NCI-H345 treated with DMSO at 0.1 percent for 48 hours (cell line): ENCODE measurements around the gene CIART.

ENCODE experiments used
- DNase-seq: peaks from one replicate; lab custom pipeline; 2025; ENCODE audit not compliant: unreplicated experiment; lab: John Stamatoyannopoulos, UW

The CIART gene

DNA sequence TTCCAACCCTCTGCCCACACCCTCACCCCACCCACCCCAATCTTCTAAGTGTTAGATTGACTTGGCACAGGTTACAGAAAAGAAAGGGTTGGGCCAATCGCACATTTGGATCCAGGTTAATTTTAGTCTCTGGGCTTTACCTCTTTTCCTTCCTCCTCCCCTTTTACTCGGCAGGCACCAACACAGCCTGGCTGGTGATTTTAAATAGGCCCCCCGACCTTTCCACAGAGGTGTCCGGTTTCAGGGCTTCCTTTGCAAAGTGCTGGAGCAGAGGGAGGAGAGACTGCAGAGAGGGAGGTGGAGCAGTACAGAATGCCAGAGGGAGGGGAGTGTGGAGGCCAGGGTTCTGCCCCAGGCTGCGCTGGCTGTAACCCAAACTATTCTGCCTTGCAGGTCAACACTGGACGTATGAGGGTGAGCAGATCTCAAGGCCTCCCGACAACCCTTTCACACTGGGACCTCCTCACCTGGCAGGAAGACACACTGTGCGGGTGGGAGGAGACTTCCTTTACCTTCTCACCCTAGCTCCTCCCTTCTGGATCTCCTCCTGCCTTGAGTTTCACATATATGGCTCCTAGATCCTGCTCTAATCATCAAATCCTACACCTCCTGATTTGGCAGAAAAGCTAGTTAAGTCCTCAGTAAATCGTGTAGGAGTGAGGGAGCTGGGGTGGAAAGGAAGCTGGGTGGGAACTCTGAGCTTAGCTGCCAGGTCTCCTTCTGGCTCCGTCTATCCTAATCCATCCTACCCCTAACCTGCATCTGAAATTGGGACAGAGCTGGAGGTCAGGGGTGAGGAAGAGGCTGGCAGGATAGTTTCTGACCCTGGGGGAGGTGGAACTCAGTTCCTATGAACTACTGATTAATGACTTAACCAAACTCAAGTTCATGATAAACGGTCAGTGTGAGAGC lies 22.3 kb upstream of the CIART start:
- DNase-seq: no peak

GRCh38 chr1:150261367-150261766 lies 21.0 kb upstream of the CIART start:
- DNase-seq: no peak

- no peak for DNase-seq
These were observed 19.7 kb upstream of the CIART start for GRCh38 chr1:150262388-150263320.

DNA sequence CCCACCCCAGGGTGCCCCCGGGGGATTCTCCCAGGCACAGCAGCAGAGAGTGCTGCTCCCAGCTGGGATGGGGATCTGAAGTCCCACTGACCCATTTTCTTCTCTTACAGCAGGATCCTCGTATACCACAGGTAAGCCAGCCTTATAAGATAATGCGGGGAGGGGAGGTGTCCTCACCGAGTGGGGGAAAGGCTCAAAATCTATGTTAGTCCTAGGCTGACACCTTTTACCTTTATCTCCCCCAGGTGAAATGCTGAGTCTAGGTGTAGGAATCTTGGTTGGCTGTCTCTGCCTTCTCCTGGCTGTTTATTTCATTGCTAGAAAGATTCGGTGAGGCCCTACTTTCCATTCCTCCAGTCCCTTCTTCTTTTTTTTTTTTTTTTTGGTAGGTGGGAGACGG lies 18.8 kb upstream of the CIART start:
- DNase-seq: no peak

- DNase-seq: no peak
These were observed 14.5 kb upstream of the CIART start for GRCh38 chr1:150267896-150268295.

DNA sequence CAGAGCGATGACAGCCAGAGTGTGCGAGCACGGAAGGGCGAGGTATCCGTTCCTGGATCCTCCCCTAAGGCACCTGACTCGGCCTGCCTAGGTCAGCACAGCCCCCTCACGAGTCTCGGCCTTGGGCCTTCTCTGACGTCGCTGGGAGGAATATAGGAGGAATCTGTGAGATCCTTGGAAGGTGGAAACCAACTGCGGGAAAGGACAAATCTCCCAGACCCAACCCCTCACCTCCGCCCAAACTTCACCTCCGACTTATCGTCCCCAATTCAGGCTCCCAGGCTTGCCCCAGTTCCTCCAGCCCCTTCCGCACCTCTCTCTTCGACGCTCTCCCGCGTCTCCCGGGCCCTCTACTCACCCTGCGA lies 14.0 kb upstream of the CIART start:
- no peak for DNase-seq

DNA sequence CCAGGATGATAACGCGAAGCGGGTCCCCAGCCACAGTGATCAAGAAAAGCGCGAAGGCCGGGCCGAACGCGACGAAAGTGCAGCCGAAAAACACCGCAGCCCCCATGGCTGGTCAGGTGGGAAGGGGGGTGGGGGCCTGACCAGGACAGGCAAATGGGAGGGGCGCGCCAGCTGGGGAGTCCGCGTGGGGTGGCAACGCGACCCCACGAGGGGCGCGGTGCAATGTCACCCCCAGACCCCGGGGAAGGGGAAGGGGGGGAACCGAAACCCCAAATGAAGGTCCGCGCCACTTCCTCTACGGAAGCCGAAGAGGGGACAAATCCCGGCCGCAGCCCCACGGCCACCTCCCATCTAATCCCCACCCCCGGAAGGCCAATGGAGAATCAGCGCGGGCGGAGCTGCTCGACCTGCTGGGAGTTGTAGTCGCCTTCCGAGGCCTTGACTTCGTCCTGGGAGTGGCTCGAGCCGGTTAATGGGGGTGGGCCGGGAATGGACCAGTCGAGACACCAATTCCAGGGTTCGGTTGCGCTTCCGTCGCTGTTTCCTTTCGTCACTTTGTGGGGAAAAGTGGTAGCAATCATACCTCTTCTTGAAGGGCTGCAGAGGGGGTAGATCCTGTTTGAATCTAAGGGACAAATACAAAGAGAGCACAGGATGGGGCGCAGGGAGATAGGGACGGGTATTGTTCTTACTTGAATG lies 13.5 kb upstream of the CIART start, which contains the start of gene APH1A:
Gene APH1A, minus strand, starts transcription at position 312 of the 699 bp plus-strand sequence. Its CDS starts 206 bp downstream, at position 106.
- peak; percentile 99 for DNase-seq

- no peak for DNase-seq
These were observed 12.9 kb upstream of the CIART start for GRCh38 chr1:150269451-150269850.

DNA sequence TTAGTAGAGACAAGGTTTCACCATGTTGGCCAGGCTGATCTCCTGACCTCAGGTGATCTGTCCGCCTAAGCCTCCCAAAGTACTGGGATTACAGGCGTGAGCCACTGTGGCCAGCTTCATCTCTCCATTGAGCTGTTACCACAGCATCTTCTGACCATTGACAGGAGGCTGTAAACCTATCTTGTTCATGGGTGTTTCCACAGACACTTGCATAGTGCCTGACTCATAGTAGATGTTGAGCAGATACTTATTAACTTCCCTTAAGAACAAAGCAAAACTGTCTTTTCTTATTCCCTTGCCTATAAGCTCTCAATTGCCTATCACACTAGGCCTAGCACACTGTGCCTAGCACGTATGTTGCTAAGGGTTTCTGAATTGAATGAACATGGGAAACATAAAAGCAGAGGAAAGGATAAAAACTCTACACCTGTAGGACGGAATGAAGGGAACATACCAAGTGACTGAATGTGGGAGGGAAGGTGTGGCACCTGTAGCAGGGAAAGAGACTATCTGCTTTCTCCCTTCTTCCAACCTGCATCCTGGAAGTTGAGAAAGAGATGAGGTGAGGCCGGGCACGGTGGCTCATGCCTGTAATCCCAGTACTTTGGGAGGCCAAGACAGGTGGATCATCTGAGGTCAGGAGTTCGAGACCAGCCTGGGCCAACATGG lies 10.9 kb upstream of the CIART start:
- DNase-seq: no peak

GRCh38 chr1:150273311-150273710 lies 9.0 kb upstream of the CIART start:
- DNase-seq: no peak

DNA sequence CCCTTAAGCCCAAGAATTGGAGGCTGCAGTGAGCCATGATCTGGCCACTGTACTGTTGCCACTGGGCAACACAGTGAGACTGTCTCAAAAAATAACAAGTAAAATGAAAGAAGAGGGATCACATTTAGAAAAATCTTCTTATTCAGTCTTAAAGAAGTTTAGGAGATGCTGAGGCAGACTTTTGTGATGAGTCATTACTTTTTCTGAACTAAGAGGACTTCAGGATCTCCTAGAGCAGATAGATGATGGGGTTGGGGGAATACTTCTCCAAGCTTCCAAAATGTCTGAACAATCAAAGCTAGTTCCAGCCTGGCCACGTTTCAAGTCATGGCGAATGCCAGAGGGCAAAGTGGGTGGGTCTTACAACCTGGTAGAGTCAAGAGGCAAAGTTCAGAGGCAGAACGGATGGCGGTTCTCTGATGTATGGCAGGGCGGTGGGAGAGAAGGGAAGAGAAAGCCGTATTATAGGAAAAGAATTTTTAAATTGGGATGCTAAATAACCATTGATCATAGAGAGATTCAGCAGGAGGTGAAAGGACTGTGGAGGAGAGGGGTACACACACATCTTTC lies 2.1 kb upstream of the CIART start:
- no peak for DNase-seq

DNA sequence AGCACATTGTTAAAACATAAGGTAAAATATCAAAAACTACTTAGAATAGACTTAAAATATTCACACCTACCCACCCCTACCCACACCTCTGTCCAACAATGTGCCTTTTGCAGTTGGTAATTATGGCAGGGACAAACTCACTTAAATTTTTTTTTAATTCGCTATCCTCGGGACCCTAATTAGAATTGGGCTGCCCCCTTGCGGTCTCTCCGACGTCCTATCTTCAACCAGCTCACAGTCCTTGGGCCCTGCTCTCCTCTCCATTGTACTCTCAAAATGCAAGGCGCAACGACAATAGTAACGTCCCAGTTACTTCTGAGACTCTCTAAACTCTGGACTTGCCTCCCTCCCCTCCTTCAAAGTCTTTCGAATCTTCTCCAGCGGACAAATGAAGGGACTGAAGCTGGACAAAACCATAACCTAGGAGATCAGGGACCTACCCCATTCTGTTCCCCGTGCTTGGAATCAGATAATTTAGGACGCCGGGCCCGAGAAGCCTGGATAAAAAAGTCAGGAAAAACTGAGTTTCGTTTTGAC lies 1.1 kb upstream of the CIART start:
- peak; percentile 88 for DNase-seq

GRCh38 chr1:150282558-150282958 lies 204 bp downstream of the CIART start:
- DNase-seq: no peak

GRCh38 chr1:150283260-150283659 lies 906 bp downstream of the CIART start:
- DNase-seq: no peak

- DNase-seq: no peak
These were observed 6.0 kb downstream of the CIART start for GRCh38 chr1:150288382-150288781.

- DNase-seq: no peak
These were observed 6.5 kb downstream of the CIART start for GRCh38 chr1:150288822-150289221.

DNA sequence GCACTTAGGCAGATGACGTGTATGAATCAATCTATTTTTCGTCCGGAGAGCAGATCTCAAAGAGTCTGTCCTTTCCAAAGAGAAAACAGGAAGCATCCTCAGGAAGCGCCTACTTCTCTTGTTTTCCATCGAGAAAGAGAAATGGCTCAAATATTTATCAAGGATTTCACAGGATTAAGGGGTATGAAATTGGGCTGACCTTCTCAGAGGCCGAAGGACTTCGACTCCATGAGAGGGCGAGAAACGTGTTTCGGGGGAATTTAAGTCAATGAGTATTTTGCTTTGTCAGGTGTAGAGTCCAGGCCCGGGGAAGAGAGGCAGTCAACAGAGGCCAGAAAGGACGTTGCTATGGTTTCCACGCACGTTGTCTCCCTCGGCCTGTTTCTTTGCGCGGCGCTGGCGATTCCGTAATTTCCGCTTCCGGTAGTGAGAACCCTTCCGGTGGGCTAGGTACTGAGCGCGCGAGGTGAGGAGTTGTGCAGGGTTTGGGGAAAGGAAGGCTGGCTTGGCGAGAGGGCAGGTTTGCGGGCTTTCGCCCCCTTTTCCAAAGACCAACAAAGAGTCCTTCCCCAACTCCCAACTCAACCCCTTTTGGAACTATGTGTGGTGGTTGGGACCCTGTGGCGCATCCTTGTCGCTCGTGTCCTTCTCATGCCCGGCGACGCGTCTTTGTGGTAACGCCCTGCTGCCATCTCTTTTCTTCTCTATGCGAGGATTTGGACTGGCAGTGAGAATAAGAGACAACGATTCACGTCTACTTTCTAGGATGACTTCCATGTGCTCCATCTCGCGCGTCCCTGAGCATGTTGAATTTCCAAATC lies 11.3 kb downstream of the CIART start, which contains the start of gene MRPS21:
Gene MRPS21, plus strand, starts transcription at position 429 of the 821 bp plus-strand sequence. CDS start 506 bp downstream, outside the sequence.
- DNase-seq: peak; percentile 100

DNA sequence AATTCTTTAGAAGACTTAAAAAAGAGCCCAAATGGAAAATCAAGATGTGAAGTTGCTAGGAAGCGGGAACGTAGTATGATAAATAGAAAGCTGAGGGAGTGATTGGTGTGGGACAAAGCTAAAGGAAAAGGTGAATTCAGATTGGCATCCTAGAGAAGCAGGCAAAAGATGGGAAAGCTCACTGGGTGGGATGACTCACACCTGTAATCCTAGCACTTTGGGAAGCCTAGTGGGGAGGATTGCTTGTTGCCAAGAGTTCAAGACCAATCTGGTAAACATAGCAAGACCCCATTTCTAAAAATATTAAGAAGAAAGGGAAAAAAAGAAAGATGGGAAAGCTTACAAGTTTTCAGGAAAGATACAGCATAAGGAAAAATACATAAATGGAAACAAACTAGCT lies 13.1 kb downstream of the CIART start:
- no peak for DNase-seq

GRCh38 chr1:150299716-150300115 lies 17.4 kb downstream of the CIART start:
- DNase-seq: no peak
